ENCODE data around the gene NDUFA3. TPM values are rescaled to one million over a fixed set of nuclear protein-coding genes. Genes with fewer than 3 reads are reported as not detected.

Gene NDUFA3
- total RNA-seq, 1 experiment from 2014 or later = 211 TPM

GRCh38 chr19:54104998-54105715 lies 2.5 kb downstream of the NDUFA3 start:
- H3K36me3 ChIP-seq (ENCODE audit: control insufficient read depth, insufficient read depth, low read length) = no peaks in the 10 kb centered on the region; the same call in 1 of the 2 replicates
- H3K9me3 ChIP-seq (ENCODE audit: control insufficient read depth, insufficient read depth, low read depth, low read length) = no peaks in the 10 kb centered on the region

GRCh38 chr19:54105796-54106195 lies 3.1 kb downstream of the NDUFA3 start:
- Histone ChIP-seq H3K27ac (ENCODE audit: low read length) (no peak overlapping the region), H3K9me3 (ENCODE audit: control insufficient read depth, insufficient read depth, low read depth, low read length) (no peaks in the 10 kb centered on the region), H3K4me3 (ENCODE audit: low read depth in 2 of 2, low read length in 2 of 2) (no peak overlapping the region), H3K4me1 (ENCODE audit: control insufficient read depth, insufficient read depth, low read length) (0 out of 2 replicates have a peak, but pooled peaks cover 13% of the 10 kb centered on the region), H3K36me3 (ENCODE audit: control insufficient read depth, insufficient read depth, low read length) (no peaks in the 10 kb centered on the region; the same call in 1 of the 2 replicates), H3K27me3 (ENCODE audit: control insufficient read depth, insufficient read depth, low read length) (no peaks in the 10 kb centered on the region)
- in situ Hi-C loops (cut with HindIII; ENCODE audit: low pct_unique_long_range_greater_than_20kb, low sequenced_read_pairs) (no loop called here), intact Hi-C loops (cut with micrococcal nuclease; ENCODE audit: unreplicated experiment) (no loop called here)
- CTCF ChIA-PET = no interaction called here
- POLR2A ChIA-PET = no interaction called here
- ATAC-seq (no peak), DNase-seq (ENCODE audit: low read depth, low spot score) (no peak)
- TF ChIP-seq TCF7L2 (IDR thresholded peaks at IDR 0.05; ENCODE audit: low read depth, low read length) = no peak
- no peak for TF ChIP-seq CTCF (IDR thresholded peaks at IDR 0.05)
- TF ChIP-seq POLR2AphosphoS5 (IDR thresholded peaks at IDR 0.05; ENCODE audit: low read depth, low read length) = no peak
- TF ChIP-seq REST (IDR thresholded peaks at IDR 0.05; ENCODE audit: insufficient read depth in 1 of 2, low read depth in 2 of 2, low read length in 1 of 2) = no peak
- TF ChIP-seq SIN3A (IDR thresholded peaks at IDR 0.05; ENCODE audit: borderline replicate concordance, insufficient read depth, low read depth, low read length) = no peak
- no TSS peak for BruUV-seq (replicated peaks)

More at GRCh38 chr19:54104998-54105715, 2.5 kb downstream of the NDUFA3 start:
- DNase-seq (ENCODE audit: low read depth, low spot score) (no peak), ATAC-seq (no peak)
- BruUV-seq (replicated peaks) = no TSS peak
- Histone ChIP-seq H3K27me3 (ENCODE audit: control insufficient read depth, insufficient read depth, low read length) (no peaks in the 10 kb centered on the region), H3K4me3 (ENCODE audit: low read depth in 2 of 2, low read length in 2 of 2) (no peak overlapping the region), H3K4me1 (ENCODE audit: control insufficient read depth, insufficient read depth, low read length) (peaks cover 16% of the 10 kb centered on the region; the same call in 1 of the 2 replicates), H3K27ac (ENCODE audit: low read length) (no peak overlapping the region)
- intact Hi-C loops (cut with micrococcal nuclease; ENCODE audit: unreplicated experiment) = no loop called here
- CTCF ChIA-PET = no interaction called here
- no peak for TF ChIP-seq CTCF (IDR thresholded peaks at IDR 0.05)
- TF ChIP-seq TCF7L2 (IDR thresholded peaks at IDR 0.05; ENCODE audit: low read depth, low read length) = no peak
- no peak for TF ChIP-seq POLR2AphosphoS5 (IDR thresholded peaks at IDR 0.05; ENCODE audit: low read depth, low read length)
- no peak for TF ChIP-seq REST (IDR thresholded peaks at IDR 0.05; ENCODE audit: insufficient read depth in 1 of 2, low read depth in 2 of 2, low read length in 1 of 2)
- no peak for TF ChIP-seq SIN3A (IDR thresholded peaks at IDR 0.05; ENCODE audit: borderline replicate concordance, insufficient read depth, low read depth, low read length)
- POLR2A ChIA-PET = no interaction called here
- in situ Hi-C loops (cut with HindIII; ENCODE audit: low pct_unique_long_range_greater_than_20kb, low sequenced_read_pairs) = no loop called here

Measured in Panc1 (cell line).